HepG2 (cell line): Measurements from ENCODE around the gene ATRNL1. TPM values are rescaled to one million over a fixed set of nuclear protein-coding genes. Genes with fewer than 3 reads are reported as not detected.

Experiments
- ATAC-seq: fragments of 200-7000 bp; cut with Tn5 transposase; 3 replicates; pipeline ENCODE4 v1.9.1; 2020; ENCODE audit warnings: mild to moderate bottlenecking, moderate library complexity
- BruUV-seq: library from RNA; stranded (reverse); fragments of 400-500 nt; replicated peaks from 2 replicates; lab custom pipeline; 2021; lab: Mats Ljungman, UMichigan
- CTCF ChIA-PET: fragments of 300-600 bp; formaldehyde crosslinking; extraction: SDS; loops from one replicate; lab custom pipeline; 2021; ENCODE audit warnings: low total read pairs, inconsistent platforms, low intra/inter-chr PET ratio; lab: Yijun Ruan, JAX
- POLR2A ChIA-PET: fragments of 350-600 bp; sonication (Branson Sonifier 250); formaldehyde crosslinking; loops from one replicate; lab custom pipeline; 2020; ENCODE audit warnings: antibody characterized with exemption, inconsistent platforms; lab: Yijun Ruan, JAX
- DNase-seq: peaks from one replicate; pipeline ENCODE4 v3.0.0-alpha.2; 2015; ENCODE audit warnings: low spot score
- FAIRE-seq: peaks from 3 replicates; lab custom pipeline; 2011; peaks lifted over from hg19 to GRCh38; lab: Jason Lieb, UNC
- H2AFZ ChIP-seq: one replicate; pipeline ENCODE4 v1.6.1; 2011; ENCODE audit warnings: low read length, inconsistent platforms
- H3K27ac ChIP-seq: fragments of 300-600 bp; 3 replicates; pipeline ENCODE4 v1.8.0; 2011; ENCODE audit warnings: mixed run types, mild to moderate bottlenecking, mixed read lengths, low read length, inconsistent platforms; ENCODE audit not compliant: insufficient read depth; ENCODE audit errors: extremely low read length
- H3K27me3 ChIP-seq, 2 experiments: fragments of 200-600 bp in 1 of 2; 2 replicates in 1 of 2; 3 replicates in 1 of 2; pipeline versions ENCODE4 v1.6.0 to v1.8.0; 2011; ENCODE audit warnings: low read length in 2 of 2, mild to moderate bottlenecking in 2 of 2, moderate library complexity in 2 of 2, inconsistent platforms in 1 of 2; ENCODE audit not compliant: insufficient read depth in 2 of 2, control insufficient read depth in 1 of 2
- H3K36me3 ChIP-seq, 2 experiments: fragments of 200-600 bp in 1 of 2; replicated peaks in 1 of 2; 2 replicates in 1 of 2; 3 replicates in 1 of 2; pipeline versions ENCODE4 v1.5.1 to v1.8.0; 2011; ENCODE audit warnings: low read length in 2 of 2, inconsistent platforms in 1 of 2; ENCODE audit not compliant: insufficient read depth in 2 of 2, control insufficient read depth in 1 of 2
- H3K4me1 ChIP-seq: 2 replicates; pipeline ENCODE4 v1.5.1; 2012; ENCODE audit warnings: low read length, inconsistent platforms; ENCODE audit not compliant: insufficient read depth
- H3K4me2 ChIP-seq: 2 replicates; pipeline ENCODE4 v1.6.0; 2011; ENCODE audit warnings: low read depth, low read length, inconsistent platforms
- H3K4me3 ChIP-seq, 3 experiments: fragments of 200-600 bp in 1 of 3; sonication (generic), shearing (Covaris generic) in 1 of 3; replicated peaks in 1 of 3; 2 replicates each; pipeline ENCODE4 v1.5.1; 2011 to 2016; ENCODE audit warnings: low read length in 3 of 3, inconsistent platforms in 2 of 3, low read depth in 2 of 3, mild to moderate bottlenecking in 2 of 3, control low read depth in 1 of 3, mixed read lengths in 1 of 3; ENCODE audit not compliant: insufficient read depth in 1 of 3
- H3K79me2 ChIP-seq: one replicate; pipeline ENCODE4 v1.6.1; 2011; ENCODE audit warnings: low read length, inconsistent platforms; ENCODE audit not compliant: insufficient read depth
- H3K9ac ChIP-seq: 2 replicates; pipeline ENCODE4 v1.6.0; 2011; ENCODE audit warnings: mild to moderate bottlenecking, low read depth, low read length, inconsistent platforms; ENCODE audit not compliant: insufficient read depth
- H3K9me3 ChIP-seq: 2 replicates; pipeline ENCODE4 v1.5.1; 2012; ENCODE audit warnings: mild to moderate bottlenecking, low read length
- H4K20me1 ChIP-seq: 2 replicates; pipeline ENCODE4 v1.6.0; 2011; ENCODE audit warnings: inconsistent platforms, mild to moderate bottlenecking, low read length, moderate library complexity; ENCODE audit not compliant: insufficient read depth
- KAT2B ChIP-seq: fragments of 150-350 bp; IDR thresholded peaks from 2 replicates; pipeline ENCODE4 v1.6.1; 2014; ENCODE audit warnings: low read depth, low read length, borderline replicate concordance
- MAFK ChIP-seq, 2 experiments: IDR thresholded peaks in 1 of 2; conservative IDR thresholded peaks in 1 of 2; 2 replicates each; pipeline ENCODE4 v1.6.1; 2011; ENCODE audit warnings: improper control_type of control experiment in 2 of 2, low read length in 2 of 2
- NCOA5 ChIP-seq: sonication (generic); formaldehyde crosslinking; IDR thresholded peaks from 2 replicates; pipeline ENCODE4 v1.4.0; 2020; ENCODE audit warnings: missing genetic modification reagents
- SP1 ChIP-seq, 2 experiments: fragments of 450-650 bp in 1 of 2; sonication (generic) in 1 of 2; formaldehyde crosslinking in 1 of 2; IDR thresholded peaks; 2 replicates each; pipeline versions ENCODE4 v1.4.0 to v1.6.1; 2016 to 2020; ENCODE audit warnings: missing genetic modification reagents in 1 of 2
- SP2 ChIP-seq: sonication (generic); formaldehyde crosslinking; IDR thresholded peaks from 2 replicates; pipeline ENCODE4 v1.5.1; 2020; ENCODE audit warnings: mild to moderate bottlenecking, missing genetic modification reagents
- SRY ChIP-seq: sonication (generic); formaldehyde crosslinking; IDR thresholded peaks from 2 replicates; pipeline ENCODE4 v1.8.0; 2022; ENCODE audit warnings: mild to moderate bottlenecking, missing genetic modification reagents
- TEAD2 ChIP-seq: sonication (generic); formaldehyde crosslinking; IDR thresholded peaks from 2 replicates; pipeline ENCODE4 v1.9.0; 2021; ENCODE audit warnings: missing genetic modification reagents
- TEAD3 ChIP-seq: optimal IDR thresholded peaks from 2 replicates; pipeline ENCODE3; 2016; ENCODE audit warnings: borderline replicate concordance
- ZNF292 ChIP-seq: sonication (generic); formaldehyde crosslinking; IDR thresholded peaks from 2 replicates; pipeline ENCODE4 v1.8.1; 2022; ENCODE audit warnings: mild to moderate bottlenecking, low read depth, missing genetic modification reagents, borderline replicate concordance
- ZNF335 ChIP-seq: sonication (generic); formaldehyde crosslinking; IDR thresholded peaks from 2 replicates; pipeline ENCODE4 v1.4.0; 2020; ENCODE audit warnings: missing genetic modification reagents
- WGBS: methylation state at CpG from one replicate; pipeline ENCODE4 v1.1.6; 2017; ENCODE audit warnings: low lambda C conversion rate; 5-methylcytosine and 5-hydroxymethylcytosine counted together
- in situ Hi-C: cut with HindIII; loops from 2 replicates; pipeline ENCODE4 v1.10.0; 2017; ENCODE audit warnings: low pct_unique_long_range_greater_than_20kb; ENCODE audit not compliant: extremely low pct_ligation_motif_present
- intact Hi-C: fragments of 100-400 bp; cut with micrococcal nuclease; formaldehyde crosslinking; loops from one replicate; pipeline ENCODE4 v1.10.0; 2022; ENCODE audit not compliant: unreplicated experiment
- polyA plus RNA-seq, 8 experiments: library from polyadenylated mRNA; depleted of rRNA in 3 of 8; stranded (reverse) in 7 of 8; unstranded in 1 of 8; fragments of >200 nt; fragmentation: Illumina TruSeq in 4 of 8; extraction: Trizol in 4 of 8; gene quantifications; 2 replicates each; pipeline versions ENCODE4 v1.2.1 to v1.2.3, GENCODE V29; 2011 to 2016; ENCODE audit warnings: low read depth in 4 of 8, missing spikeins in 1 of 8, mixed read lengths in 1 of 8; ENCODE audit not compliant: insufficient read depth in 1 of 8
- total RNA-seq, 5 experiments: library from RNA; depleted of rRNA; stranded (reverse); fragments of >200 nt; fragmentation: Illumina TruSeq; extraction: Trizol; gene quantifications; 2 replicates each; pipeline ENCODE4 v1.2.3, GENCODE V29; 2016; ENCODE audit warnings: low read depth in 1 of 5
- TF ChIP-seq, protein P1 (sequence below): sonication (generic); formaldehyde crosslinking; IDR thresholded peaks from 2 replicates; pipeline ENCODE4 v1.4.0; 2020; ENCODE audit warnings: missing genetic modification reagents, mild to moderate bottlenecking, borderline replicate concordance
- TF ChIP-seq, protein P2 (sequence below), 2 experiments: sonication (generic) in 1 of 2; formaldehyde crosslinking in 1 of 2; IDR thresholded peaks; 2 replicates each; pipeline versions ENCODE4 v1.5.1 to v1.6.1; 2011 to 2020; ENCODE audit warnings: borderline replicate concordance in 1 of 2, low read depth in 1 of 2, low read length in 1 of 2, mild to moderate bottlenecking in 1 of 2, missing genetic modification reagents in 1 of 2, moderate library complexity in 1 of 2
- TF ChIP-seq, protein P3 (sequence below): sonication (generic); formaldehyde crosslinking; IDR thresholded peaks from 2 replicates; pipeline ENCODE4 v1.5.1; 2020; ENCODE audit warnings: mild to moderate bottlenecking, missing genetic modification reagents, moderate library complexity
- TF ChIP-seq, protein P4 (sequence below): IDR thresholded peaks from 2 replicates; pipeline ENCODE4 v1.6.1; 2016; ENCODE audit warnings: low read depth, missing genetic modification reagents, missing compliant biosample characterization

ATRNL1 gene
- total and polyA plus RNA-seq, 2 of the 13 experiments (the other 11 are each of a cell fraction or from before 2014, with no cell fraction given), result 0.04 TPM; not detected in 1

DNA sequence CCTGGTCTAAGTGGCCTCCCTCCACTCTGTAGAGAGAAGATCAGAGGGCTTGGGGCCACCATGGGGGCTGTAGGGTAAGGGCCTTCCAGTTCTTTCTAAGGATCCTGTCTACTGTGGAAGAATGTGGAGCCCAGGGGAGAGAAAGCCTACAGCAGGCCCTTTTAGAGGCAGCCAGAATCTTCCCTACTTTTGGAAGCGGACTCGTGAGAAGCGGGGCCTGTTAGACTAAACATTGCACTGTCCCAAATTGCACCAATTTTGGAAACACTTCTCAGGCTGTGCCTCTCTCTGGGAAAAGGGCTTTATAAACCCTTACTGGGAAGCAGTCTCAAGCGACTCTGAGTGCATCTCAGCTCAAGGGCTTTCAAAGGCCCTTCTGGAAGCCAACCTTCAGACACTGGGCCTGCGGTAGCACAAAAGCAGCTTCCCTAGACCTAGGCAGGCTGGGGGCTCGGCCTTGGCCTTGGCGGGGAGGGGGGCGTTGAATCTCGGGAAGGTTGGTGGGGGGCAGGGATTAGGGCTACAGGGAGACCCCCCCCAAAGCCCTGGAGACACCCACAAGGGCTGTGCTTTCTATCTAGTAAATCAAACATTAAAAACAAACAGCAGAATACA lies 881.8 kb downstream of the ATRNL1 start:
- ATAC-seq (no peak), FAIRE-seq (no peak), DNase-seq (no peak)
- CTCF ChIA-PET, result no interaction called here
- intact Hi-C loops (no loop called here), in situ Hi-C loops (no loop called here)
- POLR2A ChIA-PET, result no interaction called here
- 16% methylated on average over 5 of the region's 9 CpGs for WGBS
- no peak overlapping the region for H3K4me3 ChIP-seq
- no peak overlapping the region for H2AFZ ChIP-seq
- TF ChIP-seq ZNF335 (no peak), SP1 (IDR thresholded peaks at IDR 0.05) (no peak), SP1 (CRISPR knock-in tag; IDR thresholded peaks at IDR 0.05) (no peak), TEAD2 (no peak), NCOA5 (CRISPR knock-in tag) (no peak), SRY (CRISPR knock-in tag) (no peak), ZNF292 (no peak), SP2 (CRISPR knock-in tag) (no peak), MAFK (conservative IDR thresholded peaks at IDR 0.05 in 1 of 2, IDR thresholded peaks at IDR 0.05 in 1 of 2; ENCODE audit: low read length in 2 of 2) (no peak), TEAD3 (CRISPR knock-in tag) (no peak), KAT2B (no peak)
- TF ChIP-seq, protein P1, sequence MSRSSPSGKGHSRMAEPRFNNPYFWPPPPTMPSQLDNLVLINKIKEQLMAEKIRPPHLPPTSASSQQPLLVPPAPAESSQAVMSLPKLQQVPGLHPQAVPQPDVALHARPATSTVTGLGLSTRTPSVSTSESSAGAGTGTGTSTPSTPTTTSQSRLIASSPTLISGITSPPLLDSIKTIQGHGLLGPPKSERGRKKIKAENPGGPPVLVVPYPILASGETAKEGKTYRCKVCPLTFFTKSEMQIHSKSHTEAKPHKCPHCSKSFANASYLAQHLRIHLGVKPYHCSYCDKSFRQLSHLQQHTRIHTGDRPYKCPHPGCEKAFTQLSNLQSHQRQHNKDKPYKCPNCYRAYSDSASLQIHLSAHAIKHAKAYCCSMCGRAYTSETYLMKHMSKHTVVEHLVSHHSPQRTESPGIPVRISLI (CRISPR knock-in tag), result no peak
- TF ChIP-seq, protein P2, sequence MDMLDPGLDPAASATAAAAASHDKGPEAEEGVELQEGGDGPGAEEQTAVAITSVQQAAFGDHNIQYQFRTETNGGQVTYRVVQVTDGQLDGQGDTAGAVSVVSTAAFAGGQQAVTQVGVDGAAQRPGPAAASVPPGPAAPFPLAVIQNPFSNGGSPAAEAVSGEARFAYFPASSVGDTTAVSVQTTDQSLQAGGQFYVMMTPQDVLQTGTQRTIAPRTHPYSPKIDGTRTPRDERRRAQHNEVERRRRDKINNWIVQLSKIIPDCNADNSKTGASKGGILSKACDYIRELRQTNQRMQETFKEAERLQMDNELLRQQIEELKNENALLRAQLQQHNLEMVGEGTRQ (IDR thresholded peaks at IDR 0.05; ENCODE audit: low read depth, low read length), result no peak
- TF ChIP-seq, protein P2 (CRISPR knock-in tag; IDR thresholded peaks at IDR 0.05; ENCODE audit: borderline replicate concordance), result no peak
- TF ChIP-seq, protein P3, sequence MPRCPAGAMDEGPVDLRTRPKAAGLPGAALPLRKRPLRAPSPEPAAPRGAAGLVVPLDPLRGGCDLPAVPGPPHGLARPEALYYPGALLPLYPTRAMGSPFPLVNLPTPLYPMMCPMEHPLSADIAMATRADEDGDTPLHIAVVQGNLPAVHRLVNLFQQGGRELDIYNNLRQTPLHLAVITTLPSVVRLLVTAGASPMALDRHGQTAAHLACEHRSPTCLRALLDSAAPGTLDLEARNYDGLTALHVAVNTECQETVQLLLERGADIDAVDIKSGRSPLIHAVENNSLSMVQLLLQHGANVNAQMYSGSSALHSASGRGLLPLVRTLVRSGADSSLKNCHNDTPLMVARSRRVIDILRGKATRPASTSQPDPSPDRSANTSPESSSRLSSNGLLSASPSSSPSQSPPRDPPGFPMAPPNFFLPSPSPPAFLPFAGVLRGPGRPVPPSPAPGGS (CRISPR knock-in tag), result no peak
- TF ChIP-seq, protein P4, sequence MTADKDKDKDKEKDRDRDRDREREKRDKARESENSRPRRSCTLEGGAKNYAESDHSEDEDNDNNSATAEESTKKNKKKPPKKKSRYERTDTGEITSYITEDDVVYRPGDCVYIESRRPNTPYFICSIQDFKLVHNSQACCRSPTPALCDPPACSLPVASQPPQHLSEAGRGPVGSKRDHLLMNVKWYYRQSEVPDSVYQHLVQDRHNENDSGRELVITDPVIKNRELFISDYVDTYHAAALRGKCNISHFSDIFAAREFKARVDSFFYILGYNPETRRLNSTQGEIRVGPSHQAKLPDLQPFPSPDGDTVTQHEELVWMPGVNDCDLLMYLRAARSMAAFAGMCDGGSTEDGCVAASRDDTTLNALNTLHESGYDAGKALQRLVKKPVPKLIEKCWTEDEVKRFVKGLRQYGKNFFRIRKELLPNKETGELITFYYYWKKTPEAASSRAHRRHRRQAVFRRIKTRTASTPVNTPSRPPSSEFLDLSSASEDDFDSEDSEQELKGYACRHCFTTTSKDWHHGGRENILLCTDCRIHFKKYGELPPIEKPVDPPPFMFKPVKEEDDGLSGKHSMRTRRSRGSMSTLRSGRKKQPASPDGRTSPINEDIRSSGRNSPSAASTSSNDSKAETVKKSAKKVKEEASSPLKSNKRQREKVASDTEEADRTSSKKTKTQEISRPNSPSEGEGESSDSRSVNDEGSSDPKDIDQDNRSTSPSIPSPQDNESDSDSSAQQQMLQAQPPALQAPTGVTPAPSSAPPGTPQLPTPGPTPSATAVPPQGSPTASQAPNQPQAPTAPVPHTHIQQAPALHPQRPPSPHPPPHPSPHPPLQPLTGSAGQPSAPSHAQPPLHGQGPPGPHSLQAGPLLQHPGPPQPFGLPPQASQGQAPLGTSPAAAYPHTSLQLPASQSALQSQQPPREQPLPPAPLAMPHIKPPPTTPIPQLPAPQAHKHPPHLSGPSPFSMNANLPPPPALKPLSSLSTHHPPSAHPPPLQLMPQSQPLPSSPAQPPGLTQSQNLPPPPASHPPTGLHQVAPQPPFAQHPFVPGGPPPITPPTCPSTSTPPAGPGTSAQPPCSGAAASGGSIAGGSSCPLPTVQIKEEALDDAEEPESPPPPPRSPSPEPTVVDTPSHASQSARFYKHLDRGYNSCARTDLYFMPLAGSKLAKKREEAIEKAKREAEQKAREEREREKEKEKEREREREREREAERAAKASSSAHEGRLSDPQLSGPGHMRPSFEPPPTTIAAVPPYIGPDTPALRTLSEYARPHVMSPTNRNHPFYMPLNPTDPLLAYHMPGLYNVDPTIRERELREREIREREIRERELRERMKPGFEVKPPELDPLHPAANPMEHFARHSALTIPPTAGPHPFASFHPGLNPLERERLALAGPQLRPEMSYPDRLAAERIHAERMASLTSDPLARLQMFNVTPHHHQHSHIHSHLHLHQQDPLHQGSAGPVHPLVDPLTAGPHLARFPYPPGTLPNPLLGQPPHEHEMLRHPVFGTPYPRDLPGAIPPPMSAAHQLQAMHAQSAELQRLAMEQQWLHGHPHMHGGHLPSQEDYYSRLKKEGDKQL, result no peak
- no TSS peak for BruUV-seq
- no peaks in the 10 kb centered on the region for H4K20me1 ChIP-seq
- H3K27ac ChIP-seq, result no peak overlapping the region
- H3K27me3 ChIP-seq, result no peaks in the 10 kb centered on the region
- no peaks in the 10 kb centered on the region for H3K9me3 ChIP-seq
- no peaks in the 10 kb centered on the region for H3K79me2 ChIP-seq
- H3K4me2 ChIP-seq, result no peak overlapping the region
- no peak overlapping the region for H3K9ac ChIP-seq
- no peaks in the 10 kb centered on the region for H3K4me1 ChIP-seq
- H3K36me3 ChIP-seq, result no peaks in the 10 kb centered on the region
